HepG2 (cell line): ENCODE results near the gene ID3. TPM values are rescaled to one million over a fixed set of nuclear protein-coding genes. Genes with fewer than 3 reads are reported as not detected.

Experiments
- AKNA ChIP-seq: sonication (generic); formaldehyde crosslinking; IDR thresholded peaks from 2 replicates; pipeline ENCODE4 v1.4.0; 2020; ENCODE audit warnings: missing genetic modification reagents, borderline replicate concordance
- BCLAF1 ChIP-seq: fragments of 450-650 bp; IDR thresholded peaks from 2 replicates; pipeline ENCODE4 v1.6.1; 2017; ENCODE audit warnings: mild to moderate bottlenecking
- CBX2 ChIP-seq, 2 experiments: fragments of 200-600 bp in 1 of 2; sonication (generic); formaldehyde crosslinking in 1 of 2; IDR thresholded peaks; 2 replicates each; pipeline versions ENCODE4 v1.7.0 to v1.8.1; 2018 to 2022; ENCODE audit warnings: low read depth in 2 of 2, low read length in 1 of 2, mild to moderate bottlenecking in 1 of 2, missing genetic modification reagents in 1 of 2
- GABPB1 ChIP-seq: IDR thresholded peaks from 2 replicates; pipeline ENCODE4 v1.6.1; 2016; ENCODE audit warnings: mild to moderate bottlenecking, missing genetic modification reagents, moderate library complexity, missing compliant biosample characterization
- HNF1B ChIP-seq: sonication (generic); formaldehyde crosslinking; IDR thresholded peaks from 2 replicates; pipeline ENCODE4 v1.5.1; 2020; ENCODE audit warnings: mild to moderate bottlenecking, moderate library complexity, missing genetic modification reagents
- HOXA7 ChIP-seq: sonication (generic); formaldehyde crosslinking; IDR thresholded peaks from 2 replicates; pipeline ENCODE4 v1.8.1; 2022; ENCODE audit warnings: mild to moderate bottlenecking, missing genetic modification reagents, moderate library complexity
- KLF16 ChIP-seq, 2 experiments: sonication (generic) in 1 of 2; formaldehyde crosslinking in 1 of 2; IDR thresholded peaks; 2 replicates each; pipeline versions ENCODE4 v1.6.1 to v1.8.0; 2016 to 2023; ENCODE audit warnings: missing genetic modification reagents in 2 of 2, missing compliant biosample characterization in 1 of 2
- NCOA5 ChIP-seq: sonication (generic); formaldehyde crosslinking; IDR thresholded peaks from 2 replicates; pipeline ENCODE4 v1.4.0; 2020; ENCODE audit warnings: missing genetic modification reagents
- SMAD3 ChIP-seq: sonication (generic); formaldehyde crosslinking; IDR thresholded peaks from 2 replicates; pipeline ENCODE4 v1.4.0; 2020; ENCODE audit warnings: missing genetic modification reagents
- SRF ChIP-seq: IDR thresholded peaks from 2 replicates; pipeline ENCODE4 v1.6.1; 2011; ENCODE audit warnings: mild to moderate bottlenecking, low read depth, low read length, moderate library complexity
- SRSF9 ChIP-seq: fragments of 200-400 bp; formaldehyde crosslinking; IDR thresholded peaks from 2 replicates; pipeline ENCODE4 v1.6.1; 2018; ENCODE audit warnings: borderline replicate concordance, mild to moderate bottlenecking, low read depth, low read length; ENCODE audit not compliant: insufficient read depth, poor library complexity, severe bottlenecking
- TSC22D2 ChIP-seq: sonication (generic); formaldehyde crosslinking; IDR thresholded peaks from 2 replicates; pipeline ENCODE4 v1.5.1; 2020; ENCODE audit warnings: missing genetic modification reagents, mild to moderate bottlenecking, borderline replicate concordance
- ZBTB2 ChIP-seq: sonication (generic); formaldehyde crosslinking; IDR thresholded peaks from 2 replicates; pipeline ENCODE4 v1.8.0; 2022; ENCODE audit warnings: low read depth, missing genetic modification reagents
- ZNF138 ChIP-seq: sonication (generic); formaldehyde crosslinking; IDR thresholded peaks from 2 replicates; pipeline ENCODE4 v1.5.0; 2020; ENCODE audit warnings: mild to moderate bottlenecking, low read depth, missing genetic modification reagents
- ZNF331 ChIP-seq: sonication (generic); formaldehyde crosslinking; IDR thresholded peaks from 2 replicates; pipeline ENCODE4 v1.4.0; 2020; ENCODE audit warnings: missing genetic modification reagents
- ZNF468 ChIP-seq: sonication (generic); formaldehyde crosslinking; IDR thresholded peaks from 2 replicates; pipeline ENCODE4 v1.8.0; 2022; ENCODE audit warnings: mild to moderate bottlenecking, moderate library complexity, missing genetic modification reagents
- ZNF567 ChIP-seq: sonication (generic); formaldehyde crosslinking; IDR thresholded peaks from 2 replicates; pipeline ENCODE4 v1.8.1; 2023; ENCODE audit warnings: mild to moderate bottlenecking, missing genetic modification reagents, borderline replicate concordance
- ZNF619 ChIP-seq: sonication (generic); formaldehyde crosslinking; IDR thresholded peaks from 2 replicates; pipeline ENCODE4 v1.4.0; 2020; ENCODE audit warnings: mild to moderate bottlenecking, missing genetic modification reagents
- ZNF7 ChIP-seq: IDR thresholded peaks from 2 replicates; pipeline ENCODE4 v1.6.1; 2016; ENCODE audit warnings: missing biosample characterization, missing genetic modification reagents
- ZNF850 ChIP-seq: sonication (generic); formaldehyde crosslinking; conservative IDR thresholded peaks from 2 replicates; pipeline ENCODE4 v1.9.0; 2021; ENCODE audit warnings: mild to moderate bottlenecking, missing genetic modification reagents
- polyA plus RNA-seq, 8 experiments: library from polyadenylated mRNA; depleted of rRNA in 3 of 8; stranded (reverse) in 7 of 8; unstranded in 1 of 8; fragments of >200 nt; fragmentation: Illumina TruSeq in 4 of 8; extraction: Trizol in 4 of 8; gene quantifications; 2 replicates each; pipeline versions ENCODE4 v1.2.1 to v1.2.3, GENCODE V29; 2011 to 2016; ENCODE audit warnings: low read depth in 4 of 8, missing spikeins in 1 of 8, mixed read lengths in 1 of 8; ENCODE audit not compliant: insufficient read depth in 1 of 8
- total RNA-seq, 5 experiments: library from RNA; depleted of rRNA; stranded (reverse); fragments of >200 nt; fragmentation: Illumina TruSeq; extraction: Trizol; gene quantifications; 2 replicates each; pipeline ENCODE4 v1.2.3, GENCODE V29; 2016; ENCODE audit warnings: low read depth in 1 of 5

Gene ID3
- total and polyA plus RNA-seq, 2 of the 13 experiments (the other 11 are each of a cell fraction or from before 2014, with no cell fraction given), result 64.8 to 115 TPM

GRCh38 chr1:23594927-23595353 lies 35.6 kb upstream of the ID3 start (continued):
- no peak for TF ChIP-seq BCLAF1
- TF ChIP-seq KLF16 (CRISPR knock-in tag; IDR thresholded peaks at IDR 0.05), result no peak
- no peak for TF ChIP-seq HNF1B (CRISPR knock-in tag)
- no peak for TF ChIP-seq ZNF138 (CRISPR knock-in tag)
- no peak for TF ChIP-seq HOXA7 (CRISPR knock-in tag)
- TF ChIP-seq CBX2 (IDR thresholded peaks at IDR 0.05; ENCODE audit: low read depth, low read length), result no peak
- TF ChIP-seq CBX2 (CRISPR knock-in tag; IDR thresholded peaks at IDR 0.05; ENCODE audit: low read depth), result no peak
- TF ChIP-seq ZNF7 (CRISPR knock-in tag), result no peak
- TF ChIP-seq ZNF619 (CRISPR knock-in tag), result no peak
- no peak for TF ChIP-seq ZBTB2
- TF ChIP-seq ZNF331, result no peak
- TF ChIP-seq GABPB1 (CRISPR knock-in tag), result no peak; the same call in 1 of the 2 replicates
- TF ChIP-seq ZNF468 (CRISPR knock-in tag), result no peak
- TF ChIP-seq SRF, result no peak
- TF ChIP-seq ZNF567 (CRISPR knock-in tag), result no peak
- no peak for TF ChIP-seq TSC22D2 (CRISPR knock-in tag)
- no peak for TF ChIP-seq AKNA (CRISPR knock-in tag)
- no peak for TF ChIP-seq SMAD3 (CRISPR knock-in tag)
- TF ChIP-seq NCOA5, result no peak
- TF ChIP-seq SRSF9, result no peak
- no peak for TF ChIP-seq ZNF850 (CRISPR knock-in tag)
